Esophagus muscularis mucosa (tissue), 4 donors: Measurements from ENCODE around the gene STX18.

Source experiments
- CTCF ChIP-seq, 3 experiments: fragments of 200-600 bp in 2 of 3; fragments of 450-650 bp in 1 of 3; sonication (generic) in 2 of 3; IDR thresholded peaks; one replicate each; pipeline ENCODE4 v1.5.1; 2017 to 2019; ENCODE audit warnings: antibody characterized with exemption in 3 of 3, mild to moderate bottlenecking in 2 of 3, moderate library complexity in 1 of 3
- EP300 ChIP-seq: sonication (generic); formaldehyde crosslinking; IDR thresholded peaks from one replicate; pipeline ENCODE4 v1.6.1; 2017; ENCODE audit warnings: antibody characterized with exemption
- POLR2A ChIP-seq: fragments of 450-650 bp; IDR thresholded peaks from one replicate; pipeline ENCODE4 v1.6.1; 2017; ENCODE audit warnings: antibody characterized with exemption, moderate library complexity, mild to moderate bottlenecking, low read depth
- POLR2AphosphoS5 ChIP-seq, 2 donors: sonication (generic); formaldehyde crosslinking; IDR thresholded peaks; one replicate each; pipeline ENCODE4 v1.6.1; 2017; ENCODE audit warnings: antibody characterized with exemption in 2 of 2

GRCh38 chr4:4408576-4409335, 133.1 kb downstream of the STX18 start:
- TF ChIP-seq CTCF (IDR thresholded peaks at IDR 0.05) (no peak), POLR2A (no peak), POLR2AphosphoS5 (IDR thresholded peaks at IDR 0.05) (no peak), EP300 (no peak)
